ENCODE measurements around the gene ARF1.

DNA sequence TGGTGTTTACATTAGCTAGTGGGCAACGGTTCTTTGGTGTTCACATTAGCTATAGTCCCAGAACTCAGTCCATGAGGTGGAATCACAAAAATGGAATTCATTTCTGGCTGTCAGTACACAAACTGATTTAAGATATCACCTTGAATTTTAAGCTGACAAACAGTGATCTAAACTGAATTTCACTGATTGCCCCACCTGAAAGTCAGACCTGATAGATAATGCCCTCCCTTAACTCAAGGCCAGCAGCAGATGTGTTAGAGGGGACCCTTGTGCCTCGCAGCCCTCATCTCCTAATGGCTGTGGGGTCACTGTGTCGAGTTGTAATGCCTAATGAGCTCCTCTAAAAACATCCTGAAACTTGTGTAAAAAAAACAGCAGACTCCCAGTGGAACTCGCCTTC, 8.6 kb downstream of the ARF1 start:
- TF ChIP-seq POLR2A (IDR thresholded peaks at IDR 0.05; ENCODE audit: low read length) (no peak), GATA1 (IDR thresholded peaks at IDR 0.05; ENCODE audit: low read depth, low read length) (no peak)

Measured in erythroblast (primary cell).